Femur (tissue), 1 donor: ENCODE data around the gene KLF15.

ENCODE experiments used
- DNase-seq: peaks from one replicate; pipeline ENCODE4 v3.0.0-alpha.2; 2017

Gene KLF15

DNA sequence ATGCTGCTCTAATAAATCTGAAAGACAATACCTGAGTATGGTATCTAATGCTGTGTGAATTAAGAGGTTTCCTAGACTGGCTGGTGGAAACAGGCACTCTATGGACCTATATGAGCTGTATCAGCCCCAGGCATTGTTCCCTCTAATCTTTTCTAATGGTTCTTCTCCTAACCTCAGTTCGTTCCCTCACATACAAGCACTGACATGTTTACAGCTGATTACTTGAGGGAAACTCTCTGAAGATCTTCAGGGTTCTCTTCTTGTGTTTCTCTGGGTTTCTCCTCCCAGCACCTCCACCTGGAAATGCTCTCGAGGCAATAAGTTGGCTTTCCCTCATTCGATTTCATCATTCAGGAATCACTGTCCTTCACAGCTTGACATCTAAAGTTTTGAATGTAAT lies 52.9 kb downstream of the KLF15 start:
- no peak for DNase-seq

DNA sequence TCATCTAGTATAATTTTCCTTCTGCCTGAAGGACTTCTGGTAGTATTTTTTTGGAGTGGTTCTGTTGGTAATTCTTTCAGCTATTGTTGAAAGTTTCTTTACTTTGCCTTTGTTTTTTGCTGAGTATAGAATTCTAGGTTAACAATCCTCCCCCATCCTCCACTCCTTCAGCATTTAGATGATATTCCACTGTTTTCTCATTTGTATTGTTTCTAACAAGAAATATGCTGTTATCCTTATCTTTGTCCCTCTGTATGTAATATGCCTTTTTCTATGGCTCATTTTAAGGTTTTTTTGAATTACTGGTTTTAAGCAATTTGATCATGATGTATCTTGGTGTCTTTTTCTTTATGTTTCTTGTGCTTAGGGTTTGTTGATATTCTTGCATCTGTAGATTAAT lies 53.9 kb downstream of the KLF15 start:
- no peak for DNase-seq

DNA sequence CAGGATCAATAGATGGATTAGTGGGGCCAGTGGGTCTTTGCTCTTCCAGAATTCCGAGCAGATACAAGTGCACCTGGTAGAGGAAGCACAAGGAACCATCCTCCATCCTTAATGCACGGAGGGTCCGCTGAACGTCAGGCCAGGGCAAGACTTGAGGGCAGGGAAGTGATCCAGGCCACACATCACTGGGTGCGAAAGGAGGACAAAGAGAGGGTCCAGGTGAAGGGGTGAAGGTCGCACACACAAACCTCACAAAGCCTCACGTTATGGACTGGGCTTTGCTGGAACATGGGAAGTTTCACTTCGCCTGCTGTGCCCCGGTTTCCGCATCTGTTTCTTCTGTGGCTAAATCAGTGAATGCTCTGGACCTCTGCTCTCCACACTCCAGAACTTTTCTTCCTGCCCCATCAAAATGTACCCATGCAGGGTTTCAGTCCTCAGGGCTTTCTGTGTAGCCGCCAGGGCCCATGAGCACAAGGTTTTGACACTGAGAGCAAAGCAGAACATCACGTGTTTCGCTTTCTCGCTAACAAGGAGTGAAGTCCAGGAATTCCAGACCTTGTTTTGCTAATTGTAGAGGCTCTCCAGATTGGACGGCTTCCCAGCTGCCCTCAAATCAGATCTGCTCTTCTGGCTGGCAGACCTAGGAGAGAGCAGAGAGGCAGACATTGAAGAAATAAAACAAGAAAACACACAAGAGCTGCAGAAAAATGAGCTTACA lies 56.3 kb downstream of the KLF15 start:
- DNase-seq, result no peak

DNA sequence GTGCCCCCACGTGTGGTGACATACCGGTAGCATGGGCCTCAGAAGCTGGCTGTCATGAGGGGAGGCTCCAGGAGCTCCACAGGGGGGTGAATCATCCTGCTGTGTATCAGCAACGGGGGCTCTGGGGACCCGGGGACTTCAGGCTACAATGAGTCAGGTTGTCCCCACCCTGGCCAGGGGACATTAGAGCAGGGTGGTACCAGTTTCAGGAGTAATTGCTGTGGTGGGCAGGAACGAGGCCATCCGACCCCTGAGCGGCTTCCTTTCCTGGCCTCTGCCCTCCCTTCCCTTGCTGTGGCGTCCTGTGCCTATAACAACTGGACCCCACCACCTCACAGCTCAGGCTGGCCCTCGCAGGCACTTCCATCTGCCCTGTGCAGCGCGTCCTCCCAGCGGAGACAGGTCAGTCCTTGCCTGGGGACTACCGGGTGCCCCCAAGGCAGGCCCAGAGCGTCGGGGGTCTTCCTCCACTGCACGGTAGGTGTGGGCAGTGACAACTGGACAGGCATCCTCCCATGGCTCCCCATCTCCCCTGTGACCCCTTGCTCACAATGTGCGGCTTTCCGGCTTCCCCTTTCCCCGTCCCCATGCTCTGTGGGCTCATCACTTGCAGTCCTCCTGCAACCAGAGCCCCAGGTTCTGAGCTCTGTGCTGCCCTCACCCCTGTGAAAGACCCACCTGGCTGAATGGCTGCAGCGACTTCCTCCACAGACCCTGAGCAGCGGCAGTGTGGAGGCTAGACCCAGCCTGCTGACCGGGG lies 57.0 kb downstream of the KLF15 start:
- DNase-seq, result no peak

DNA sequence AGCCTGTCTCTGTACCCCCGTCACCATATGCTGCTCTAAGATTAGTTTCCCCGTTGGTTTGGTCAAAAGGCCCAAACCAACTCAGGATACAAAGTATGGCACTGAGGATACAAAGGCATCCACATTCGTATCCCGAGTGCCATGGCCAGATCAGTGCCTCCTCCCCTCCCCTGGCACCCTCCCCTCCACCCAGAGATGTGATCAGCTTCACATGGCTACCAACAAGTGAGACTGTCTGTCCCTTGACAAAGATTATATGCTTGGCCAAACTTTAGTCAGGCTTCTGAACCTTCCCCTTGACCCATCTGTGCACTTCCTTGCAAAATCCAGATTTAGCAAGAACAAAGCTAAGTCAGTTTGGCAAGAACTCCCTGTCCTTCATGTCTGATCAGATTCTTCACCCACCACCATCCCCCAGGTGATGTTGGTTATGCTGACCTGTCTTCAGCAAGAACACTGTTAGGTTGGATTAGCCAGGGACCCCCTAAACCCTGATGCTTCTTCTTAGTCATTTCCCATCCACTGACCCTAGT lies 61.7 kb downstream of the KLF15 start:
- DNase-seq, result no peak

DNA sequence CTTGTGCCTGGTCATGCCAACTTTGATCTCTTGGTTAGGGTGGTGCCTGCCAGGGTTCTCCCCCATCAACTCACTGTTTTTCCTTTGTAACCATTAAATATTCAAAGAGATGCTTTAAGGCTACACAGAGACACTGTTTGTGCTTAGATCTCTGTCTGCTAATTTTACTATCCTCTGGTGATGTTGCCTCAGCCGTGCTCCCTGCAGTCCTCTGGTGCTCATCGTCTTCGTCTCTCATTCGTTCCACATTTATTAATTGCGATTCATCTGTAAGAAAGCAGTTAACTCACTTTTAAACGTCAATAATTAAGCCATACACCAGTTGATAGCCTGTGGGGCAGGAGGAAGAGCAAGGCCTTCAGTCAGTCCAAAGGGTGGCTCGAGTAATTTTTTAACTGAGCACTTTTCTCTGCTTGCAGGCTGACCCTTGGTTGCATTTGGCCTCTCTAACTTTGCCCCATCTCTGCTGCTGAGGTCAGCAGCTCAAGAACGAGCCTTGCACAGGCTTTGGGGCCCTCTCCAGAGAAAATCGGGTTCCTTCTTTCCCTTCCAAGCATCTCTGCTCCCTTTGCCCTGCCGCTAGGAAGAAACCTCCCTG lies 62.9 kb downstream of the KLF15 start:
- DNase-seq, result no peak

DNA sequence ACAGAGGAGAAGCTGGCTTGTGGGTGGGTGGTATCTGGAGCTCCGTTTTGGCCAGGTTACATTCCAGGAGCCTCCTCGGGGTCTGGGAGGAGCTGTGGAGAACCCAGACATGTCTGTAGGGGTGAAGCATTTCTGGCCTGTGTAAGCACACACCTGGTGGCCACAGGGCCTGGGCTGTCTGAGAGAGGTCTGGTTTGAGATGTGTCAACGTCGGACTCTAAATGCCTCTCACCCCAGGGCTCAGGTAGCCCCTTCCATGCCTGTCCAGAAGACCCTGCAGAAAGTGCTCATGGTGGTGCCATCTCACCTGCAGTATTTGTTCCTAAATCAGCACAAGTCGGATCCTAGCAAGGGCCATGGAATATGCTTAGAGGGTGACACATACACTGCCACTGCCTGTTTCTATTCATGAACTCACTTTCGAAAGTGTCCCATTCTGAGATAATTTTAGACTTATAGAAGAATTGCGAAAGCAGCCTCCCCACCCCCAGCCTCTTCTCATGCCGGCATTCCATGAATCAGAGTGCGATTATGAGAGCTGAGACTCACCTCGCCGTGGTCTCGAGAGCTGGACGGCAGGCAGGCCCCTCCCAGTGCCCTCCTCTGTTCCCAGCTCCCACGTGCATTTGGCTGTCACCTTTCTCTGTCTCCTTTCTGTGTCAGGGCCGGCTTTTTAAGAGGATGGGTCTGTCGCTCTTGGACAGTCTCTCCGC lies 63.7 kb downstream of the KLF15 start:
- DNase-seq, result no peak
